Adrenal gland (tissue), 5 donors: ENCODE measurements around the gene ZDHHC19.

Experiments used
- CTCF ChIP-seq, 6 experiments: fragments of 450-650 bp in 4 of 6; fragments of 200-600 bp in 2 of 6; sonication (generic) in 1 of 6; IDR thresholded peaks; 1 replicate in 5 of 6; 2 replicates in 1 of 6; pipeline versions ENCODE4 v1.5.1 to v1.8.0; 2016 to 2021; ENCODE audit warnings: antibody characterized with exemption in 6 of 6, mild to moderate bottlenecking in 2 of 6, moderate library complexity in 1 of 6
- POLR2A ChIP-seq, 2 donors: fragments of 450-650 bp; IDR thresholded peaks; one replicate each; pipeline ENCODE4 v1.6.1; 2017; ENCODE audit warnings: antibody characterized with exemption in 2 of 2, mild to moderate bottlenecking in 2 of 2, moderate library complexity in 1 of 2
- donor health status: DM: no; HTN: no; CAD: no.

GRCh38 chr3:196186651-196187573 lies 24.3 kb downstream of the ZDHHC19 start:
- TF ChIP-seq CTCF (IDR thresholded peaks at IDR 0.05) = no peak
- TF ChIP-seq POLR2A (IDR thresholded peaks at IDR 0.05) = no peak
